PC-9 (cell line): ENCODE data around the gene BCL2.

ENCODE experiments used
- CTCF ChIP-seq: fragments of 200-600 bp; sonication (generic); conservative IDR thresholded peaks from 2 replicates; pipeline ENCODE4 v1.6.1; 2017; ENCODE audit warnings: mixed run types, antibody characterized with exemption, mild to moderate bottlenecking, moderate library complexity
- EZH2 ChIP-seq: fragments of 200-600 bp; sonication (generic); IDR thresholded peaks from 2 replicates; pipeline ENCODE4 v1.8.0; 2017; ENCODE audit warnings: antibody characterized with exemption, low read depth

- TF ChIP-seq EZH2 = no peak
- TF ChIP-seq CTCF = no peak
Observed at GRCh38 chr18:63367053-63367953, 47.7 kb upstream of the BCL2 start, which contains the start of gene KDSR.
